ENCODE measurements around the gene LDLRAD3. TPM values are rescaled to one million over a fixed set of nuclear protein-coding genes. Genes with fewer than 3 reads are reported as not detected.

The LDLRAD3 gene
- polyA plus RNA-seq, 1 donor, result 20.4 TPM

DNA sequence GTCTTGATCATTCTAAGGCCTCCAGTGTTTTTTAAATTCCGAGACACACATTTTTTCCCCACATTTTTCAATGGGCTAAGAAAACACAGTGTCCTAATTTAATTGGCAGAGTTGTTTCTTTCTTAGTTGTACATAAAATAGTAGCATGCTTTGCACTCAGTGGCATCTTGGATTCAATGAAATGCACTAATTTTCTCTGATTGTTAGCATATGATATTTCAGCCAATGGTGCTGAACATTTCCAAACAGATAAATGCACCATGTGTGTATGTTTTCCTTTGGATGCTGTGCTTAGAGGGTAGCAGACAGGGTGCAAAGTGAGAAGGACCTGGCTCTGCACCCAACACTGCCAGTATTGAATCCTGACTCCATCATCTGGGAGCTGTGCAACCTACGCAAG is 103.5 kb downstream of the LDLRAD3 start:
- no peak for DNase-seq (ENCODE audit: low read depth)

DNA sequence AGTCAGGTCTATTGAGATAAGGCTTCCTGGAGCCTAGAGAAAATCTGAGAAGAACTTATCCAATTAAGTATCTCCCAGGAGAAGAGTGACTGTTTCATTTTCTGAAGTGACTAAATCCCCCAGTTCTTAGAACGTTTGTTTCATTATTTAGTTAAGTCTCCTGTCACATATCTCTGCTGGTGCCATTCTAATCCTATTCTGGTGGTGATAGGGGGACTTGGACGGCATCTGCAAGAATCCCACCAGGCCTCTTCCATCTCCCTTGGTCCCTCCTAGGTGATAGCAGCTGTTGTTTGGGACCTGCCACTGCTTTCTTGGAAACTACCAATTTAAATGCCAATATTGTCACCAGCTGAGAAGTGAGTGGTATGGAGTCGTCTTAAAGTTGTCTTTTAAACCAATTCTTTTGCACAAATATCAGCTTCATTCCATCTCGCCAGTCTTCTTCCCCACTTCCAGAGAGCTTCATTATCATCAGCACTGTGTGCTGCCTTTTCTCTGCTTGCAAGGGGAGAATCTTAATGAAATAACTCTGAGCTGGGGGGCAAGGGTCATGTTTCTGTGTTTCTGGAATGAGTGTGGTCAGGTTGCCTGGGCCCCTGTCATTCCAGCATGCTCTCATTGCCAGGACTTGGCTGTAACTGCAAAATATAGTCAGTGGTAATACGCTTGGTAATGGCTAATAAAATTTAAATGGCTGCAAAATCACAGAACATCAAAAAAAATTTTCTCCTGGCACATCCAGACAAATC is 104.8 kb downstream of the LDLRAD3 start:
- DNase-seq (ENCODE audit: low read depth), result no peak

DNA sequence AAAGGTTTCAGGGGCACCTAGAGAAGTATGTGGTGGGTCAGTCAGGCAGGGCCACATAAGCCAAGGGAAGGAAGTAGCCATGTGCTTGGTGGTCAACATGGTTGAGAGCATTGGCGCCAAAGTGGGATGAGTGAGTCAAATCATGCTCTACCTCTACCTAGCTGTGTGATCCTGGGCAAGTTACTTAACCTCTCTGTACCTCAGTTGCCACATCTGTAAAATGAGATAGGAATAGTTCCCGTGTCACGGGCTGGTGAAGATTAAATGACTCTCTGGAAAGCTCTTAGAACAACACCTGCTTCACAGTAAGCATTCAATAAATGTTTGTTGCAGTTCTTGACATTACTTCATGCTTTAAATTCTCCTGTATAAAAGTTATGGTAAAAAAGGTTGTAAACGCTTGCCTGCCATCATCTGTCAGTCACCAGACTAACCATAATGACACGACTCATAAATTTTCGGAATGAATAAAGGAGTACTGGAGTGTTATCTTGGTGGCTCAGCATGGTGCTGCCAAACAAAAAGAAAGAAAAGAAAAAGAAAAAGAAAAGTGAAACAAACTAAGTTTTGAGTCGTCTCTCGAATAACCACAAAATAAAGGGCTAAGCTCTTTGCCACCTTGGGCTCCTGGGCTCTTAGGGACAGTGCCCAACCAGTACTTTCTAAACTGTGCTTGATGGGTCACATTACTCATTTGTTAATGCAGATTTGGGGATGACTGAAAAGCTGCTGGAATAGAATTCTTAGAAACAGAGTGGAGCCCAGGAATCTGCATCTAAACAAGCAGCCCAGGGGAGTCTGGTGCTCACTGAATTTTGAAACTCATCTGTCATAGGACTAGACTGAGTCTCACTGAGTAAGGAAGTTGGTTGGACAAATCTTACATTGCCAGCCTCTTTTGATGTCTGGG is 107.6 kb downstream of the LDLRAD3 start:
- no peak for DNase-seq (ENCODE audit: low read depth)

DNA sequence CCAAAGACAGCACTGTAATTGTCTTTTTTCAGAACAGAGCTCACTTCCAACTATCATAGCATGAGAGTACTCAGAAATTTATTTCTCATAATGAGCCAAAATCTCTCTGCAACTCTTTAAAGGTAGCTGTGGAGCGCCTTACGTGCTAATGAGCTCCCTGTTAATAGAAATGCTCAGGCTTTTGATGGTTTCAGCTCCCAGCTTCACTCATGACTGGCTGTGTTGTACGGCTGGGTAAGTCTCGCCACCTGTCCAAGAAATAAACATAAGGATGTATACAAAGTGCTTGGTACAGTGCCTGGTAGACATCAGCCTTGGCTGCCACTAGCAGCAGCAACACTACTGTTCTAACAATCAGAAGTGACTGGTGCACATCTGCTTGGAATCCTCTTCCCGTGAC is 109.4 kb downstream of the LDLRAD3 start:
- DNase-seq (ENCODE audit: low read depth), result no peak

DNA sequence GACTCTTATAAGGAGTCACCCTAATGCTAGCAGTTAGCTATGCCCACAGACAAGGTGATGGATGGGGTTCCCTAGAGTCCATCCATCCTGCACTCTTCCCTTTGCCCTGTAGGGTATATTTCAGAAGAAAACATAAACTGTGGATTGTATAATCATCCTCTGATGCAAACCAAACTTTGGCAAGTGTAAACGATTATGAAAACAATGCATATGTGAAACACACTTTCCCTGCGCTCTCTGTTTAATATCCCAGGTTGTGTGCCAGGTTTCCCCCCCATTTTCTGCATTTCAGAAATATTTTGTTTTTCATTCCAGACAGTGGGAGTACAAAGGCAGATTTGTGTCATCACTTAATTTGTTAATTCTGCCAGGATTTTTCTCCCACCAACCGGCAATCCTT is 110.0 kb downstream of the LDLRAD3 start:
- no peak for DNase-seq (ENCODE audit: low read depth)

DNA sequence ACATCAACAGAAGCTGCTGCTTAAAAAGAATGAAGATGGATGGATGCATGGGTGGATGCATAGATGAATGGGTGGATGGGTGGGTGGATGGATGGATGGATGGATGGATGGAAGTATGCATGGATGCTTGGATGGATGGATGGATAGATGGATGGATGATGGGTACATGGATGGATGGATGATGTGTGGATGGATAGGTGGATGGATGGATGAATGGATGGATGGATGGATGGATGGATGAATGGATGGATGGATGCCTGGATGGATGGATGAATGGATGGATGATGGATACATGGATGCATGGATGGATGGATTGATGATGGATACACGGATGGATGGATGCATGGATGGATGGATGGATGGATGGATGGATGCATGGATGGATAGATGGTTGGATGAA is 110.8 kb downstream of the LDLRAD3 start:
- no peak for DNase-seq (ENCODE audit: low read depth)

DNA sequence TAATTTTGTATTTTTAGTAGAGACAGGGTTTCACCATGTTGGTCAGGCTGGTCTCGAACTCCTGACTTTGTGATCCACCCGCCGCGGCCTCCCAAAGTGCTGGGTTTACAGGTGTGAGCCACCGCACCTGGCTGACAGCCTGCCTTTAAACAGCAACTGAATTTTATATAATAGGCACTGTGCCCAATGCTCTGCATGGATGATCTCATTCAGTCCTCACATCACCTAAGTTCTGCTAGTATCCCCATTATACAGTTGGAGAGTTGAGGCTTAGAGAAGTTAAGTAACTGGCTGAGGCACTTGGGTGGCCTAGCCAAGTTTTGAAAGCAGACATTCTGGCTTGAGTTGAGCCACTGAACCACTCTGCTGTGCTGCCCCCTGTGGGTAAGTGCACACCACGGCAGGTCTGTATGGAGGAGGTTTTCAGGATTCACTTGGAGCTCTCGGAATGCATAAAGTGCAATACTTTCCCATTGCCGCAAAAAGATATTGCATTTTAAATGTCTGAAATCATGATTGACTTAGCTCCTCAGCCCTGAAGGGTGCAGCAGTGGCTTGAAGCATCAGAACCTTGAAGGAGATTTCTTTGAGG is 112.4 kb downstream of the LDLRAD3 start:
- DNase-seq (ENCODE audit: low read depth), result no peak

DNA sequence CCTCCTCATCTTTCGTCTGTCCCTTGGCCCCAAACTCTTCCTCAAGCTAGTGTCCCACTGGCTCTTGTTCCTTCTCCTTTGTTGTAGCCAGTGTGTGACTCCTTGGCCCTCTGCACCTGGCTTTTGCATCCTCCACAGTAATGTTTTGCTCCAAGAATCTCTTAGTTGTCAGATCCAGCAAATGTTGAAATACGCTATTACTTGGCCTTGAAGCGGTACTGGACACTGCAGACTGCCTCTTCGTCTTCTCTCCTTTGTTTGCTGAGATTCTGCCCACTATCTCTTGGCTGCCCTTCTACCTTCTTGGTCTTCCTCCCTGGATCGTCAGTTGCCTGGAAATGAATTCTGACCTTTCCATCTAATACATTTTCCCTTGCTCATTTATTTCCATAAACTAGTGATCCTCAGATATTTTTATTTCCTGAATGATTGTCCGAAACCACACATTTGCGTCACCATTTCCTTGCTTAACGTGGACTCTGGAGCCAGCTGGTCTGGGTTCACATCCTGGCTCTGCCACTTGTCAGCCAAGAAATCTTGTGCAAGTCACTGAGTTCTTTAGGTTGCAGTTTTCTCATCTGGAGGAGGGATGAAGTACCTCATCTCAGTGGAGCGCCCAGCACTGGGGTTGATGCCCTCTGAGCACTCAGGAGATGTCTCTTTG is 113.6 kb downstream of the LDLRAD3 start:
- DNase-seq (ENCODE audit: low read depth), result no peak

DNA sequence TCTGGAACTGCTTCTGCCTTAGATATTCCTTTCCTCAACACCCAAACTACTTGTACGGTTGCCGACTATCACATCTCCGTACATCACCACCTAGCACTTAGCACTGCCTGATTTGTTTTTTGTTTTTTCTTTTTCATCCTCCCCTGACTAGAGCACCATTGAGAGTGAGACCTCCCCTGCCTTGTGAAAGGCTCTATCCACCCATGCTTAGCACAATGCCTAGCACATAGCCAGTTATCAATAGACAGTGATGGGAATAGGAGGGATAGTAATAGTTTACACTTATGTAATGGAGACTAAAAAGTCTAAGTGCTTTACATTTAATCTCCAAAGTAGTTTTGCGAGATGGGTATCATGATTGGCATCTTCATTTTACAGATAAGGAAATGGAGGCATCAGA is 115.8 kb downstream of the LDLRAD3 start:
- DNase-seq (ENCODE audit: low read depth), result no peak

DNA sequence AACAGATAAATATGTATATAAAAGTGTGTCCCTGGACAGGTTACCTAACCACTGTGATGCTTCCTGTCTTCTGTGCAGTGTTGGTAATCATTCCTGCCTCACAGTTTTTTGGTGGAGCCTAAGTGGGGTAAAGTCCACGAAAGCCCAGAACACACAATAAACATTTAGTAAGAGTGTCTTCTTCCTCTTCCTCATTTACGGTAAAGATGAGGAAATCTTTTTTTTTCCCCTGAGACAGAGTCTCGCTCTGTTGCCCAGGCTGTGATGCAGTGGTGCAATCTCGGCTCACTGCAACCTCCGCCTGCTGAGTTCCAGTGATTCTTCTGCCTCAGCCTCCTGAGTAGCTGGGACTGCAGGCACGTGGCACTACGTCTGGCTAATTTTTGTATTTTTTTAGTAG is 117.1 kb downstream of the LDLRAD3 start:
- DNase-seq (ENCODE audit: low read depth), result no peak

DNA sequence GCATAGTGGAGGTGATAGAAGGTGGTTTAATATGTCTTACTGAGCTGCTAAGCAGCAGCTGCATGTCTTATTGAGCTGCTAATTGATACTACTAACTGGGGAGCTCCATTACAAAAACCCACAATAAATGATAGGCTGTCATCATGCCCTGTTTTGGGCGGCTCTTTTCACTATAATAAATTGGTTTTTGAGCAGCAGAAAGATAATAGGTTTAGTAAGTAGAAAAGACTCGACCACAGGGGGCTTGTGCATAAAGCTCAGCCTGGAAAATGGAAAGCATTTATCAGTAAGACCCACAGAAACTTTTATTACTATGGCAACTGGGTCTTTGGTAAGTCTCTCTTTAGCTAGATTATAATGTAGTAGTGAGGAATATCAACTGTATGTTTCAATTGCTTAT is 117.6 kb downstream of the LDLRAD3 start:
- no peak for DNase-seq (ENCODE audit: low read depth)

DNA sequence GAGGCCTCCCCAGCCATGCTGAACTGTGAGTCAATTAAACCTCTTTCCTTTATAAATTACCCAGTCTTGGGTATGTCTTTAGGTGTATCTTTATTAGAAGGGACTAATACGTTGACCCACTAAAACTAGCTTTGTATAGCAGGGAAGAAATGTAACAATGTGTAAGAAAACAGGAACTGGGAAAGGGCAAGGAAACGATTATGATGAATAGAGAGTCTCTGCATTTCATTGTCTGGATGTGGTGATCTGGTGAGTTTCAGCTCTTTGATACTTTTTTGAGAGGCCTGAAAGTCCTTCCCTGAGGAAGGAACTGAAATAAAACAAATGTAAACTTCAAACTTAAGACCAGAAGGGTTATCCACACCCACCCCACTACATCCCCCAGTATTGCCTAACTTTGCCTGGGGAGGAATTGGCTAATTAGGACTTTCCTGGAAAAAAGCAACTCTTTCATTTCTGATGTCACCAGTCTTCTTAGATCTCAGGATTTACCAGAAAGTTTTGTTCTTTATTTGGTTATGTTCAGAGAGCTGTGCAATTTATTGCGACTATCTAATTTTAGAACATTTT is 119.0 kb downstream of the LDLRAD3 start:
- DNase-seq (ENCODE audit: low read depth), result no peak

DNA sequence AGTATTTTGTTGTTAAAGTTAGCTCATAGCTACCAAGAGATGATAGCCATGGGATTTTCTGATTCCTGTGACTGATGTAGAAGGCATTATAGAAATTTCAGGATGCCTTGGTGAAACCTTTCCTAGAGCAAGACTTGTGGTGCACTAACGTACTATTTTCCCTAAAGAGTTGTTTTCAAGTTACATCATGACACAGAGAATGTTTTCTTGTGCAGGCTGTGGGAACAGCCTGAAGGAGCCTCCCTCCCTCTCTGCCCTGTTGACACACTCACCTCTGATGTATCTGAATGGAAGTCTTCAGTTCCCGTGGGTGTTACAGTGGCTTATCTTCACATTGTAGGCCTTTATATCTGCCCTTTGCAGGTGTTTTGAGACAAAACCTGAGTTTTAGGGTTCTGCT is 121.6 kb downstream of the LDLRAD3 start:
- no peak for DNase-seq (ENCODE audit: low read depth)

DNA sequence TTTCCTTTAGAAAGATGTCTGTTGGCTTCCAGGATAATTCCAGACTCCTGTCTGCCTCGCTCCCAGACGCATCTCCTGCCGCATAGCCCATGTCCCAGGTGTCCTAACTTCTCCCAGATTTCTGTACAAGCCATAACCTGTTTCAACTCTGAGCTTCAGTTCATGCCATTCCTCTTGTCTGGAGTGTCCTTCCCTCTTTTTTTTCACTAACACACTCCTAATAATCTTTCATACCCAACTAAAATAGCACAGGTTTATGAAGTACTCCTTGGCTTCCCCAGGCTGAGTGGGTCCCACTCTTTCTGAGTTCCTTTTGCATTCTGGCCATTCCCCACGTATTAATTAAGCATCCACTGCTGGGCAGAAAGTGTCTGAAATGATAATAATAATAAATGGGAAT is 123.0 kb downstream of the LDLRAD3 start:
- no peak for DNase-seq (ENCODE audit: low read depth)

DNA sequence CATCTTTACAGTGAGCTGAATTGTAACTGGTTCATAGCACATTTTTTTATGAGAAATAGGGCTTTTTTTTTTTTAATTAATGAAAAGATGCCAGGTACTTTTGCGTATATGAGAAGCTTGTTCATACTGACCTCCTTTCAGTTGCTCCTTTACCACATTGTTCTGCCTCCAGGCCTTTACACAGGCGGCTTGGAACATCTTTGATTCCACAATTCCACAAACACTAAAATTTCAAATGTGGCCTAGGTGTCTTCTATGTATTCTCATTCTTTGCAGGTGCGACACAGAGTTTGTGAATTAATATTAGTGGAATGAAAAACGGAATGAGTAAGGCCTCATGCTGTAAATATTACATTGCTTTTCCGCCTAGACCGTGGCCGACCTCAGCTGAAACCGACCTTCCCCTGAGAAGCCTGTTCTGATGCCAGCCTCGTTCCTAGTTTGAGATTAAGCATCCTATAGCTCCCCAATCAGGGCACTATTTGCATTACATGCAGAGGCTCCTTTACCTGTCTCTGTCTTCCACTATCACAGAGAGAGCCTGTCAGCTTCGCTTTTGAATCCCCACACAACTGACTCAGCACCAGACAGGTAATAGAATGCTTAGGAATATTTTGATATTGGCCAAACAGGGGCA is 125.8 kb downstream of the LDLRAD3 start:
- no peak for DNase-seq (ENCODE audit: low read depth)

DNA sequence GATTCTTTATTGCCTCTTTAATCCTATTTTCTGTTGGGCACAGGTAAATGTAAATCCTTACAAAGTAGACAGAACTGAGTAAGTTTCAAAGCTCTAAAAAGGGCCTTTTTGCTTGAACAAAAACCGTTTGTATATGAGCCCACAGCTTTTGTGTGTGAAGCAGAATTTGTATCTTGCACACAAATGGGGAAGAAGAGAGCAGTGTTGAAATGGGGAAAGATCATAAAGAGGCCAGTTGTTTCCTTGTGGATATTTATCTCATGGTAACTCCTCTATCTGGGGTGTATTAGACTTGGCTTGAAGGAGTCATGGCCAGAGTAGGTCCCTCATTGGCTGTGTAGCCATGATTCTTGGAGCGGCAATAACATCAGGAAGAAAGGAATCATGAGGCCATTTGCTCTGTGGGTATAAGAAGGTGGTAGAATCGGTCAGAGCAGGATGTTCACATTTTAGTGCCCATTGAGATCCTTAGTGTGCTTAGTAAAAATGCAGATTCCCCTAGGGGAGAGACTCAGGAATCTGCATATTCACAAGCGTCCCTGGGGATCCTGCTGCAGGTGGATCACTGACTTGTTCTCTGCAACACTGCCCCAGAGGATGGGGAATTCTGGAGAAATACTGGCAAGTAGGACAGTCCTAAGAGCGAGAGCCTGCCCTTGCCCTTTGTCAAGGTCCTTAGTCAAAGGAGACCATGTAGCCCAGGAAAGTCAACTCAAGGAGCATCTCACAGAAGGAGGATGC is 126.5 kb downstream of the LDLRAD3 start:
- DNase-seq (ENCODE audit: low read depth), result no peak

DNA sequence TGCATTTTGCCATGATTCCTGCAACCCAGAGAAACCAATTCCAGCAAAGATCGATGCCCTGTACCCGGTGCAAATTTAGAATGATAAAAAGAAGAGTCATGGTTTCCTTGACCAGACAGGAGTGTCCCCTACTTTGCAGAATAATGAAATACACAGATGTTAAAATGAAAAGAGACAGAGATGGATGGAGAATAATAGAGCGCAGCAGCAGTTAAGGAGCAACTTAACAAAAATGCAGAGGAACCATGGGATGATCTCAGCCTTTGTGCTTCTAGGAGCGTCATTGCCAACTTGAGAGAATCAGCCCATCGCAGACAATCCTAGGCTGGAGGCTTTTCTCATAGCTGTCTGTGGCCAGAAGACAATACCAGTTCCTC is 127.1 kb downstream of the LDLRAD3 start:
- DNase-seq (ENCODE audit: low read depth), result no peak

DNA sequence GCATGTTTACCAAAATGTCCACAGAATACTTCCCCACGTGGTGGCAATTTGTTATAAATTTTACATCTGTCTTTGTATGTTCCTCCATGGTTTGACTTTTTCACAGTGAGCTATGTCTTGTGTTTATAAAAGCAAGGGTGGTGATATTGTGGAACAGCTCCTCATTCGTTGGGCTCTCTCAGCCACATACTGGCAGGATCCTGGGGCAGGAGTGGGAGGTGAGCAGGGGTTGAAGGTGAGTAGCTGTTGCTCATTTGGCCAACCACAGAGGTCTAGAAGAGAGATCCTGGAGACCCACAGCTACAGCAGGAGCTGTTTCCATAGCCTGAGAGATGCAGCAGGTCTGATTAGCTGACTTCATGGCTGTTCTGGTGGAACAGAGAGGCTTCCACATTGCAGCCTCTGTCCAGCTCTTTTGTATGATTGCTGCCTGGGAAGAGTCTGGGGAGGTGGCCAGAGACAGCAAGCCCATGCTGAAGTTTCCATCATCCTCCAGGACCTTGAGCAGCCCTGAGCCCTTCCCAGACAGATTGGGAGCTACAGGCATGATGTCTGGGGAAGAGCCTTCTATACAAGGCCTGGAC is 128.1 kb downstream of the LDLRAD3 start:
- no peak for DNase-seq (ENCODE audit: low read depth)

DNA sequence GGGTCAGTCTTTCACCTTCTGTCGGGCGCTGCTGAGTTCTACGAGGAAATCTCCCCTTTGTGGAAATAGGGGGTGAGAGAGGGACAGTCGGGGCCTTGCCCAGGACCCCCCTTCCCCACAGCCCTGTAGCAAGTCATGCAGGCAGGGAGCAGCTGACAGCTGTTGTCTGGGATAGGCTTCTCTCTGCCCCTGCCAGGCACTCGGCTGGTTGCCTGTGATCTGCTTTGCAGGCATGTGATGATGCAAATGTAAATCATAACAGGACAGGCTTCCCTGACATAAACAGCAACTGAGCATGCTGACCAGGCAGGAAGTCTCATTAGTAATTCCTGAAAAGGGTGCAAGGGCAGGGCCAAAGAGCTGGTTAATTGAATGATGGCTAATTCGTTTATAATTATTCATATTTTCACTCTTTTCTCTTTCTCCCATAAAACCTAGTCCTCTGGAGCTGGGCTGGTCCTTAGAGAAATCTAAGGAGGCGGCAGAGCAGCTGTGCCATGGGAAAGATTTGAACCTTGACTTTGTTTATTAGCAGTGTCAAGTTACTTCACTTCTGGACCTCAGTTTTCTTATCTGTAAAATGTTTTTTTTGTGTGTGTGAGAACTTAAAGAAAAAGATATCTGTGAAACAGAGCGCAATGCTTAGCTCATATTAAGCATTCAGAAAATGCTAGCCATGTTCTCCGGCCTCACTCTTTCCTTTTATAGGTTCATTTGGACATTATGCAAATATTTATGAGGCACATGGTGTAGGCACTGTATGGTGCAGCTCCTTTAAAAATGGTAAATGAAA is 129.7 kb downstream of the LDLRAD3 start:
- no peak for DNase-seq (ENCODE audit: low read depth)

Data from forelimb muscle (tissue), 1 donor.